MCF 10A (cell line): ENCODE results near the gene MYO10. TPM values are rescaled to one million over a fixed set of nuclear protein-coding genes. Genes with fewer than 3 reads are reported as not detected.

ENCODE experiments used
- BruUV-seq: library from RNA; stranded (reverse); fragments of 400-500 nt; replicated peaks from 2 replicates; lab custom pipeline; 2021; lab: Mats Ljungman, UMichigan
- CTCF ChIA-PET: fragments of 300-600 bp; sonication (Branson Sonifier 250); formaldehyde crosslinking; extraction: SDS; loops from one replicate; lab custom pipeline; 2021; ENCODE audit warnings: antibody characterized with exemption, inconsistent platforms; lab: Yijun Ruan, JAX
- POLR2A ChIA-PET: fragments of 300-600, 350-650 bp; sonication (Branson Sonifier 250); formaldehyde crosslinking; extraction: SDS; loops from one replicate; lab custom pipeline; 2020; ENCODE audit warnings: antibody characterized with exemption, inconsistent platforms; lab: Yijun Ruan, JAX
- DNase-seq: peaks from one replicate; pipeline ENCODE4 v3.0.0-alpha.2; 2018; ENCODE audit not compliant: unreplicated experiment
- H3K27ac Mint-ChIP-seq: one replicate; pipeline ENCODE4 v1.8.0; 2022; ENCODE audit warnings: mild to moderate bottlenecking, low read depth, mixed read lengths; ENCODE audit not compliant: unreplicated experiment
- H3K27me3 Mint-ChIP-seq: one replicate; pipeline ENCODE4 v1.8.0; 2022; ENCODE audit warnings: mixed read lengths; ENCODE audit not compliant: insufficient read depth, unreplicated experiment
- H3K36me3 Mint-ChIP-seq: one replicate; pipeline ENCODE4 v1.8.0; 2022; ENCODE audit warnings: mild to moderate bottlenecking, moderate library complexity, mixed read lengths; ENCODE audit not compliant: insufficient read depth, unreplicated experiment
- H3K4me1 Mint-ChIP-seq: one replicate; pipeline ENCODE4 v1.8.0; 2022; ENCODE audit warnings: mixed read lengths; ENCODE audit not compliant: insufficient read depth, unreplicated experiment
- H3K4me3 Mint-ChIP-seq: one replicate; pipeline ENCODE4 v1.8.0; 2022; ENCODE audit warnings: mild to moderate bottlenecking, moderate library complexity, mixed read lengths; ENCODE audit not compliant: unreplicated experiment
- H3K9me3 Mint-ChIP-seq: one replicate; pipeline ENCODE4 v1.8.0; 2022; ENCODE audit warnings: mixed read lengths; ENCODE audit not compliant: unreplicated experiment
- intact Hi-C: fragments of 100-400 bp; cut with micrococcal nuclease; formaldehyde crosslinking; loops from 2 replicates; pipeline ENCODE4 v1.14.1; 2022
- total RNA-seq: library from RNA; stranded (reverse); gene quantifications from 2 replicates; pipeline ENCODE4 v1.2.3, GENCODE V29; 2022
- TF ChIP-seq, protein P1 (sequence below): fragments of 200-600 bp; IDR thresholded peaks from one replicate; pipeline ENCODE4 v1.8.0; 2022; ENCODE audit warnings: antibody characterized with exemption, mild to moderate bottlenecking; ENCODE audit not compliant: unreplicated experiment

MYO10 gene
- total RNA-seq, 1 experiment from 2014 or later: 35.7 TPM

GRCh38 chr5:16809395-16810207 lies 126.5 kb downstream of the MYO10 start:
- TF ChIP-seq, protein P1, sequence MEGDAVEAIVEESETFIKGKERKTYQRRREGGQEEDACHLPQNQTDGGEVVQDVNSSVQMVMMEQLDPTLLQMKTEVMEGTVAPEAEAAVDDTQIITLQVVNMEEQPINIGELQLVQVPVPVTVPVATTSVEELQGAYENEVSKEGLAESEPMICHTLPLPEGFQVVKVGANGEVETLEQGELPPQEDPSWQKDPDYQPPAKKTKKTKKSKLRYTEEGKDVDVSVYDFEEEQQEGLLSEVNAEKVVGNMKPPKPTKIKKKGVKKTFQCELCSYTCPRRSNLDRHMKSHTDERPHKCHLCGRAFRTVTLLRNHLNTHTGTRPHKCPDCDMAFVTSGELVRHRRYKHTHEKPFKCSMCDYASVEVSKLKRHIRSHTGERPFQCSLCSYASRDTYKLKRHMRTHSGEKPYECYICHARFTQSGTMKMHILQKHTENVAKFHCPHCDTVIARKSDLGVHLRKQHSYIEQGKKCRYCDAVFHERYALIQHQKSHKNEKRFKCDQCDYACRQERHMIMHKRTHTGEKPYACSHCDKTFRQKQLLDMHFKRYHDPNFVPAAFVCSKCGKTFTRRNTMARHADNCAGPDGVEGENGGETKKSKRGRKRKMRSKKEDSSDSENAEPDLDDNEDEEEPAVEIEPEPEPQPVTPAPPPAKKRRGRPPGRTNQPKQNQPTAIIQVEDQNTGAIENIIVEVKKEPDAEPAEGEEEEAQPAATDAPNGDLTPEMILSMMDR: no peak
- ChIA-PET CTCF (interaction anchor here (0.6 to 1.2 kb wide), 5 partner anchors 18 to 382 kb away, joined by 3 to 5 read pairs (median 5); no protein-coding TSS in a partner anchor), POLR2A (interaction anchor here (1.2 kb wide), 1 partner anchor 47 kb away, joined by 3 read pairs; no protein-coding TSS in a partner anchor)
- peak overlapping the region; percentile 19 for H3K27ac Mint-ChIP-seq
- peaks cover 12% of the 10 kb centered on the region for H3K36me3 Mint-ChIP-seq
- no peak for DNase-seq
- BruUV-seq: no TSS peak
- H3K4me1 Mint-ChIP-seq: peaks cover 22% of the 10 kb centered on the region
- H3K4me3 Mint-ChIP-seq: no peak overlapping the region
- no peaks in the 10 kb centered on the region for H3K27me3 Mint-ChIP-seq
- intact Hi-C loops: no loop called here
- H3K9me3 Mint-ChIP-seq: no peaks in the 10 kb centered on the region

GRCh38 chr5:16809010-16809394 lies 127.1 kb downstream of the MYO10 start:
- no peak overlapping the region for H3K4me3 Mint-ChIP-seq
- no TSS peak for BruUV-seq
- ChIA-PET CTCF (interaction anchor here (0.6 to 2.3 kb wide), 3 partner anchors 142 to 382 kb away, joined by 3 to 18 read pairs (median 5); no protein-coding TSS in a partner anchor), POLR2A (no interaction called here)
- intact Hi-C loops: no loop called here
- no peak for DNase-seq
- no peaks in the 10 kb centered on the region for H3K9me3 Mint-ChIP-seq
- peaks cover 22% of the 10 kb centered on the region for H3K4me1 Mint-ChIP-seq
- no peak overlapping the region for H3K27ac Mint-ChIP-seq
- TF ChIP-seq, protein P1: no peak
- H3K36me3 Mint-ChIP-seq: peaks cover 12% of the 10 kb centered on the region
- H3K27me3 Mint-ChIP-seq: no peaks in the 10 kb centered on the region

- no TSS peak for BruUV-seq
Observed at GRCh38 chr5:16808021-16808420, 128.1 kb downstream of the MYO10 start.

GRCh38 chr5:16807547-16807864 lies 128.6 kb downstream of the MYO10 start:
- CTCF ChIA-PET: interaction anchor here (0.7 to 2.8 kb wide), 5 partner anchors 16 to 383 kb away, joined by 3 to 18 read pairs (median 3); no protein-coding TSS in a partner anchor
- BruUV-seq: no TSS peak

More at GRCh38 chr5:16808021-16808420, 128.1 kb downstream of the MYO10 start:
- no peak overlapping the region for H3K4me3 Mint-ChIP-seq
- no peak overlapping the region for H3K27ac Mint-ChIP-seq
- no peaks in the 10 kb centered on the region for H3K27me3 Mint-ChIP-seq
- CTCF ChIA-PET: interaction anchor here (2.3 to 2.8 kb wide), 2 partner anchors 17 to 382 kb away, joined by 12 to 18 read pairs; no protein-coding TSS in a partner anchor
- H3K9me3 Mint-ChIP-seq: no peaks in the 10 kb centered on the region
- TF ChIP-seq, protein P1: no peak
- POLR2A ChIA-PET: no interaction called here
- peaks cover 6% of the 10 kb centered on the region for H3K36me3 Mint-ChIP-seq
- intact Hi-C loops: no loop called here
- DNase-seq: peak; percentile 58
- peaks cover 16% of the 10 kb centered on the region for H3K4me1 Mint-ChIP-seq

More at GRCh38 chr5:16807547-16807864, 128.6 kb downstream of the MYO10 start:
- intact Hi-C loops: no loop called here
- Mint-ChIP-seq H3K36me3 (peaks cover 6% of the 10 kb centered on the region), H3K27ac (no peak overlapping the region), H3K4me1 (peaks cover 12% of the 10 kb centered on the region), H3K4me3 (no peak overlapping the region), H3K27me3 (no peaks in the 10 kb centered on the region), H3K9me3 (no peaks in the 10 kb centered on the region)
- POLR2A ChIA-PET: no interaction called here
- no peak for DNase-seq
- TF ChIP-seq, protein P1: no peak
